Testis (tissue), 3 donors: ENCODE measurements around the gene UBE2B. TPM values are rescaled to one million over a fixed set of nuclear protein-coding genes. Genes with fewer than 3 reads are reported as not detected.
A peak's percentile ranks its signal among the peaks of the same experiment; 100 is the strongest.

Experiments
- DNase-seq: peaks from one replicate; pipeline ENCODE4 v3.0.0-alpha.2; 2019
- H3K27ac ChIP-seq, 2 donors: fragments of 200-600 bp; sonication (generic); one replicate each; pipeline ENCODE4 v1.5.1; 2019
- H3K27me3 ChIP-seq: fragments of 200-600 bp; sonication (generic); one replicate; pipeline ENCODE4 v1.5.1; 2019
- H3K36me3 ChIP-seq: fragments of 200-600 bp; sonication (generic); one replicate; pipeline ENCODE4 v1.5.1; 2017; ENCODE audit warnings: low read depth; ENCODE audit errors: missing control alignments
- H3K4me1 ChIP-seq: fragments of 200-600 bp; sonication (generic); one replicate; pipeline ENCODE4 v1.5.1; 2019
- H3K4me3 ChIP-seq, 2 donors: fragments of 200-600 bp; sonication (generic); one replicate each; pipeline ENCODE4 v1.5.1; 2017 to 2019
- H3K9me3 ChIP-seq: fragments of 200-600 bp; sonication (generic); one replicate; pipeline ENCODE4 v1.5.1; 2017
- CTCF ChIP-seq, 3 experiments: fragments of 450-650 bp in 2 of 3; fragments of 200-600 bp in 1 of 3; sonication (generic) in 1 of 3; IDR thresholded peaks; one replicate each; pipeline ENCODE4 v1.5.1; 2016 to 2019; ENCODE audit warnings: antibody characterized with exemption in 3 of 3, mild to moderate bottlenecking in 2 of 3, moderate library complexity in 1 of 3
- POLR2A ChIP-seq: fragments of 450-650 bp; IDR thresholded peaks from one replicate; pipeline ENCODE4 v1.6.1; 2017; ENCODE audit warnings: antibody characterized with exemption, mild to moderate bottlenecking, moderate library complexity
- whole genome bisulfite sequencing, 2 donors: methylation state at CpG; one replicate each; pipeline ENCODE4 v1.1.5; 2018; 5-methylcytosine and 5-hydroxymethylcytosine counted together
- intact Hi-C: fragments of 100-400 bp; cut with DNase I; formaldehyde crosslinking; loops from one replicate; pipeline ENCODE4 v1.15.1; 2023; ENCODE audit warnings: low total_unique reads
- polyA plus RNA-seq: library from polyadenylated mRNA; stranded (reverse); fragments of 350-450 nt; fragmentation: Illumina TruSeq; extraction: RNeasy Lipid Tissue Mini Kit (QIAGEN cat#74804); gene quantifications from one replicate; pipeline ENCODE4 v1.2.3, GENCODE V29; 2014; ENCODE audit warnings: low read depth, low replicate concordance; ENCODE audit not compliant: insufficient read depth
- total RNA-seq, 2 donors: library from RNA; depleted of rRNA; stranded (reverse); fragments of >200 nt; gene quantifications; one replicate each; pipeline ENCODE4 v1.2.3, GENCODE V29; 2016

UBE2B gene
- total and polyA plus RNA-seq, 3 donors from 2014 or later = 70.9 to 95.6 (median 87.4) TPM

- DNase-seq = peak; percentile 32
- WGBS, 2 donors = 24 to 63% methylated on average over 2 of the region's 2 CpGs
Measured at GRCh38 chr5:134398609-134399155, 27.3 kb downstream of the UBE2B start.

GRCh38 chr5:134403951-134404350, 32.6 kb downstream of the UBE2B start:
- H3K27me3 ChIP-seq = no peaks in the 10 kb centered on the region
- no peaks in the 10 kb centered on the region for H3K36me3 ChIP-seq
- H3K4me3 ChIP-seq = no peak overlapping the region
- no peak overlapping the region for H3K27ac ChIP-seq
- intact Hi-C loops = no loop called here
- no peaks in the 10 kb centered on the region for H3K9me3 ChIP-seq
- TF ChIP-seq POLR2A = no peak
- no peak for TF ChIP-seq CTCF (IDR thresholded peaks at IDR 0.05)
- H3K4me1 ChIP-seq = peaks cover under 1% of the 10 kb centered on the region
- no peak for DNase-seq
- WGBS, 2 donors = 78 to 82% methylated on average over 5 of the region's 5 CpGs

More at GRCh38 chr5:134398609-134399155, 27.3 kb downstream of the UBE2B start:
- Histone ChIP-seq H3K9me3 (no peaks in the 10 kb centered on the region), H3K4me1 (peaks cover 3% of the 10 kb centered on the region), H3K27ac (no peak overlapping the region), H3K4me3 (no peak overlapping the region), H3K36me3 (no peaks in the 10 kb centered on the region), H3K27me3 (no peaks in the 10 kb centered on the region)
- no peak for TF ChIP-seq CTCF (IDR thresholded peaks at IDR 0.05)
- intact Hi-C loops = no loop called here

GRCh38 chr5:134406390-134406789, 35.0 kb downstream of the UBE2B start:
- Histone ChIP-seq H3K4me1 (peaks cover 14% of the 10 kb centered on the region), H3K27me3 (no peaks in the 10 kb centered on the region), H3K27ac (no peak overlapping the region), H3K4me3 (no peak overlapping the region), H3K36me3 (no peaks in the 10 kb centered on the region), H3K9me3 (no peaks in the 10 kb centered on the region)
- DNase-seq = no peak
- intact Hi-C loops = no loop called here
- TF ChIP-seq CTCF (IDR thresholded peaks at IDR 0.05) (no peak), POLR2A (no peak)
- WGBS, 2 donors = 60 to 68% methylated on average over 1 of the region's 1 CpG

GRCh38 chr5:134409321-134409720, 38.0 kb downstream of the UBE2B start:
- H3K27me3 ChIP-seq = no peaks in the 10 kb centered on the region
- H3K9me3 ChIP-seq = no peaks in the 10 kb centered on the region
- no peaks in the 10 kb centered on the region for H3K36me3 ChIP-seq
- intact Hi-C loops = no loop called here
- H3K4me1 ChIP-seq = peaks cover 32% of the 10 kb centered on the region
- TF ChIP-seq CTCF (IDR thresholded peaks at IDR 0.05) (no peak), POLR2A (no peak)
- 77 to 81% methylated on average over 6 of the region's 6 CpGs for WGBS, 2 donors
- no peak overlapping the region for H3K4me3 ChIP-seq
- H3K27ac ChIP-seq = no peak overlapping the region
- DNase-seq = no peak

GRCh38 chr5:134410822-134411221, 39.5 kb downstream of the UBE2B start:
- Histone ChIP-seq H3K27me3 (no peaks in the 10 kb centered on the region), H3K36me3 (no peaks in the 10 kb centered on the region), H3K27ac (no peak overlapping the region), H3K4me3 (peak overlapping the region; percentile 80 to 90), H3K4me1 (peaks cover 32% of the 10 kb centered on the region), H3K9me3 (no peaks in the 10 kb centered on the region)
- TF ChIP-seq CTCF (IDR thresholded peaks at IDR 0.05) (no peak), POLR2A (no peak)
- 45 to 56% methylated on average over 4 of the region's 4 CpGs for WGBS, 2 donors
- intact Hi-C loops = no loop called here
- no peak for DNase-seq
